Esophagus muscularis mucosa (tissue), 3 donors: ENCODE measurements around the gene FRMD1.

Experiments
- CTCF ChIP-seq, 3 experiments: fragments of 200-600 bp in 2 of 3; fragments of 450-650 bp in 1 of 3; sonication (generic) in 2 of 3; IDR thresholded peaks; one replicate each; pipeline ENCODE4 v1.5.1; 2017 to 2019; ENCODE audit warnings: antibody characterized with exemption in 3 of 3, mild to moderate bottlenecking in 2 of 3, moderate library complexity in 1 of 3
- POLR2A ChIP-seq: fragments of 450-650 bp; IDR thresholded peaks from one replicate; pipeline ENCODE4 v1.6.1; 2017; ENCODE audit warnings: antibody characterized with exemption, moderate library complexity, mild to moderate bottlenecking, low read depth

GRCh38 chr6:168089186-168090063 is 10.4 kb upstream of the FRMD1 start:
- TF ChIP-seq POLR2A (no peak), CTCF (IDR thresholded peaks at IDR 0.05) (no peak)
